GM19193 (cell line): Measurements from ENCODE around the gene EPC1.
A peak's percentile ranks its signal among the peaks of the same experiment; 100 is the strongest.

Experiments
- POLR2A ChIP-seq: IDR thresholded peaks from 4 replicates; pipeline ENCODE4 v1.6.1; 2011; ENCODE audit not compliant: insufficient read depth, insufficient read length; ENCODE audit errors: extremely low read depth

The EPC1 gene

DNA sequence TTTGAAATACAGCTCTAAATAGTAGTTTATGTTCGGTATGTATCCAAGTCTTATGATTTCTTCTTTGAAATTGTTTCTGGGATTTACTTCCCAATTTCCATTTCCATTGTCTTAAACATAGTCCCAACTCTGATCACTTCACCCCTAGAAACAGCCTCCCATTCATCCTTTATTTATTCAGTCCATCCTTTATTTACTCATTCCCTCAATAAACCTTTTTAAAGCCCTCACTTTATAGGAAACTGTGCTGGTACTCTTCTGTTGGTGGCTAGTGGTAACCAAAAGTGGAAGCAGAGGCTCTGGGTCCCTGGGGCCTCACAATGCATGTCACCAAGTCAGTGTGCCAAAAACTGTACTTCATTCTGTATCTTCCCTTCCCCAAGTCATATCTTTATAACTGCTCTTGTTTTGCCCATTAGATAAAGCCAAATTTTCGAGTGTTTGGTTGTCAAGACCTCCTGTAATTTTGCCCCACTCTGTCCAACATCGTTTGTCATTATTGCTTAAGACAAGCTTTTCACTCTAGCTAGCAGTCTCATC, 3.9 kb upstream of the EPC1 start:
- no peak for TF ChIP-seq POLR2A

DNA sequence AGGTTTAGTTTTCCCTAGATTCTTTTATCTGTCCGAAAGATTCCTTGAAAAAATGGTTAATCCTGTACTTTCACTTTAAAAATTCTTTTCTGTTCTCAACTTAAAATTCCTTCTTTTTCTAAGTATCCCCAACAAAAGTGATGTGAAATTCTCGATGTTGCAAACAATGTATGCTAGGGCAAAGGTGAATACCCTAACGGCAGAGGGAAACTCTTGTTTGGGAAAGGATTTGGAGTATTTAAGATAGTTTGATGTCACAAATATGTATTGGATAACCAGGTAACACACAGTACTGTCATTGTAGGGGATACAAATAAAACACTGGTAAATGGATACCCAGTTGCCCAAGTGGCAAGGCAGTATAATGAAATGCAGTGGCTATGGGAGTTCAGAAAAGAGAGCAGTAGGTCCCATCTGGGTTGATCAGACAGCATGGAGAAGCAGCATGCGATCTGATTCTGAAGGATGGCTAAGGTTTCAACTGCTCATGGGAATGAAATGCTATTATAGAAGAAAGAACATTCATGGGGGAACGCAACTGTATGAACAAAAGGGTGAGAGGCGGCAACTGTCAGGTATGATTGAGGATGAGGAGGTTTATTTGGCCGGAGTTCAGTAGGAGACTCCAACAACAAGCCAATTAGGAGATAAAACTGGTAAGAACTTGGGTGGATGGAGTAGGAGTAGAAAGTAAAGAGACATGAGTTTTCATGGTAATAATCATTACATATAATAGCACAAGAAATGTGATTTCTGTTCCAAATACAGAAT, 3.2 kb upstream of the EPC1 start:
- no peak for TF ChIP-seq POLR2A

DNA sequence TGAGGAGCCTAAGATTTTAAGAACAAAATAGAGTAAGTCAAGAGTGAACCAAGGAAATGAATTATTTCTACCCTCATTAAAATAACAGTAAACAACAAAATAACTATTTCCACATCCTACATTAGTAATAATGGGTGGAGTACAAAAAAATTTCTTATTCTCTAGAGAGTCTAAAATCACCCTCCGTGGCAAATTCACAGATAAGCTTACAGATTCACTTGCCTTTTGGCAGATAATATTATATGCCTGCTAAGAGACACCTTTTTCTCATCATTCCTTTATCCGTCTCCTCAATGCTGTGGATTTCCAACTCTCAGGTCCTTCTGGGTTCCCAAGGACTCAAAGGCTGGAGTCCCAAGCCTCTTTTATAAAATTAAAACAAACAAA, 2.2 kb upstream of the EPC1 start:
- TF ChIP-seq POLR2A = no peak

DNA sequence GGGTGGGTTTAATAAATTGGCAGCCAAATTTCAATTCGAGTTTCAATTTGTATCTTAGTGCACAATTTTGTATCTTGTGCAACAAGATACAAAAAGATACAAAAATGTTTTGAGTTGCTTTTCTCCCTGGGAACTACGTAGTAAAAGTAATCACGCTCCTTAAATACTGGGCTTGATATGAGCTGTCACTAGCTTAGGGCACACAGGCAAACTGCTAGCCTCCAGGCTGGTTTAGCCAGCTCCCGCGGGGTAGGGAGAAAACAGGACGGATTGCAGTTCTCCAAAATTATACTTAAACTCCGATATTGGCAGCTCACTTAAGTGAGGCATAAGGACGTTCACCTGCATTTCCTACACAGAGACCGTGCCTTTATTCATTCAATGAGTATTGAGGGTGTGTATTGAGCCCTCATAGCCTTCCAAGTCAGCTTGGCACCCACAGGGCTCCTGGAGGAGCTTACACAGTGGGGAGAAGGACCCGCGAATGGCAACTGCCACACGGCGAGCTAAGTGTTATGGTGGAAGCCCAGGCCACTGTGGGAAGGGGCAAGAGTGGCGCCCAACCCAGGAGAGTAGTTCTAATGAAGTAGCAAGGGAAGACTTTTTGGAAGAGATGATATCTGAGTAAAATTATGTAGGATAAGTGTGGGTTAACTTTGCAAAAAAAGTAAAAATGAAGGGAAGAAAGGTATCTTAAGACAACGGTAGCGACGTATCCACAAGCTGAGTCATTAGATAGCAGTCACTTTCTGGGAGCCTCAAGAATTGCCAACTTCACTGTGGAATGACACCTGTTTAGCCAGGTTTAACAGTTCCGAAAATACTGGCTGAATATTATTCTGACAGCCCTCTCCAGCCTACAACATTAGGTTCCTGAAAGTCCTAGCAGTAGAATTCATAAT, 1.6 kb upstream of the EPC1 start:
- no peak for TF ChIP-seq POLR2A

DNA sequence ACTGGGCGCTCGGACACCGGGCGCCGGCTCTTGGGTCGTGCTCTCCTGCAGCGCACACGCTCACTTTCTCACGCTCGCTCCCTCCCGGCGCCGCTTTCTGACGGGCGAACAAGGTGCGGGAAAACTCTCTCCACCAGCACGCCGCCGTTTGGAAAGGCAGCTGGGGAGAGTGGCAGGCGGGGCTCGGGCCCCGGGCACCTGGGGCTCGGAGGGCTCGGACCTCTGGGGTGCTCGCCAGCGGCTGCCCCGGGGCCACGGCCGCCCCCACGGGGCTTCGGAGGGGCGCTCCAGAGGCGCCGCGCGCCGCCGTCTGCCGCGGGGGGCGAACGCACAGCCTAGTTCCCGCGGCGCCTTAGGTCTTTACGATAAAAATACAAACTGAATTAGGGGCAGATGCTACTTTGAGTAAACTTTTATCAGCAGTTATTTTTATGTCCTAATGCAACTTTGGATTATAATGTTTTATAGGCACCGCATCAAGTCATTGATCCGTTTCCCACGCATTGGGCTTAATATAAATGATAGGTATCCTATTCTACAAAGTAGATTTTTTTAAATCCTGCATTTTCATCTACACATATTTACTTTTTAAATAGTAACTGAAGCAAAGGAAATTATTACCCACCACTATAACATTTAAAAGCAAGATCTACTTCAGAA, 535 bp upstream of the EPC1 start:
- TF ChIP-seq POLR2A = no peak

DNA sequence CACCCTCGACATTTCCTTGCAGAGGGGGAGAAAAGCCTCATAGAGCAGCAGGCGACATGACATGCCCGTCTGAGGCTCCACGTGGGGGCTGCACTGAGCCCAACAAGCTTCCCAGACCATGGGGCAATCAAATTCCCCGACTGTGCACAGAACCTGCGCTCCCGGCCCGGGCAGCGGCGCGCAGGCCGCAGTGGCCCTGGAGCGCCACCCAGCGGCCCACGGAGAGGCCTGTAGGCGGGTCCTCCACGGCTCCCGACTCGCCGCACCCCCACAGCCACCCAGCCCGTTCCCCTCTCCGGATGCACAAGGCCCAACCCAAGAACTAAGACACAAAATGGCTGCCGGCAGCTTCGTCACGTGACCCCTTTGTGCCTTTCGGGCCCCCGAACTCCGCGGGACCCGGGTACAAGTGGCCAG, 816 bp downstream of the EPC1 start:
- no peak for TF ChIP-seq POLR2A

DNA sequence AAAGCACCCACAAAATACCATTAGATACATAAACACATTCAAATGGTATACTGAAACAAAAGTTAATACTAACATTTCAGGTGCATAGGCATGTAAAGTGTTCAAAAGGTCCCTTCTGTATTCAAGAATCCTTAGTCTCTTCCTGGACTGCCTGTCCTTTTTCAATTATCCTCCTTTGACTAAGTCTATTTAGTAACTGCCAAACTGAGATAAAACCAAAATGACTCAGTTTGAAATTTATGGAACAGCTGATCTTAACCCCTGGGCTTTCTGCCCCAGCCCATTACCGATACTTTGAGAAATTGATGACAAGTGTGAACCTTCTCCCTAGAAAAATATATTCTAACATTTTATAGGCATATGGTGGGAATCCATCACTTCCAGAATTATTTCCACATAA, 5.4 kb downstream of the EPC1 start:
- no peak for TF ChIP-seq POLR2A

DNA sequence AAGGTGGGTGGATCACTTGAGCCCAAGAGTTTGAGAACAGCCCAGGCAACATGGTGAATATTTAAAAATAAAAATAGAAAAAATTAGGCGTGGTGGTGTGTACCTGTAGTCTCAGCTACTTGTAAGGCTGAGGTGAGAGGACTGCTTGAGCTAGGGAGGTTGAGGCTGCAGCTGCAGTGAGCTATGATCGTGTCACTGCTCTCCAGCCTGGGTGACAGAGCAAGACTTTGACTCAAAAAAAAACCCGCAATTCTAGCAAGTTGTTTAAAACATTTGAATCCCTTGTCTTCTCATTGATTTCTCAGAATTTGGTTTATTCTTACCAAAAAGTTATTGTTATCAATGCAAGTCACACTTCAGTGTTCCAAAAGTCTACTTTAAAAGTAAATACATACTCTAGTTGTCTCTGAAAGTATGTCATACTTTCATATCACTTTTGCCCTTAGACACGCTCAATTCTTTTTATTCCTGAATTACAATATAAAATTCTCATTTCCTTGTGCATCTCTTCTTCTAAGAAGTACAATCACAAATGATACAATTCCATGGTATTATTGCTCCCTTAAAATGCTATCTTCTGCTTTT, 6.3 kb downstream of the EPC1 start:
- no peak for TF ChIP-seq POLR2A

DNA sequence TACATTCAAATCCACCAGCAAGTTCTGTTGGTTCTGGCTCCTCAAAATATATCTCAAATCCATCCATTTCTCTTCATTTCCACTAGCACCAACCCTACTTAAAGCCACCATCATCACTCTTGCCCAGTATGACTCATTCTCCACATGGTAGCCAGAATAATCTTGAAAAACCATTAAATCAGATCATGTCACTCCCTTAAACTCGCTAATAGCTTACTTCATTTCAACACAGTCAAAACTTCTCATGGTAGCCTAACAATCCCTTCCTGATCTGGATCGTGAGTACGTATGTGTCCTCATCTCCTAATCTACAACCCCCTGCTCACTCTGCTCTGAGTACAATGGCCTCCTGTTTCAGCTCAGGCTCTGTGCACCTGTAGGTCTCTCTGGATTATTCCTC, 8.7 kb downstream of the EPC1 start:
- TF ChIP-seq POLR2A = no peak

DNA sequence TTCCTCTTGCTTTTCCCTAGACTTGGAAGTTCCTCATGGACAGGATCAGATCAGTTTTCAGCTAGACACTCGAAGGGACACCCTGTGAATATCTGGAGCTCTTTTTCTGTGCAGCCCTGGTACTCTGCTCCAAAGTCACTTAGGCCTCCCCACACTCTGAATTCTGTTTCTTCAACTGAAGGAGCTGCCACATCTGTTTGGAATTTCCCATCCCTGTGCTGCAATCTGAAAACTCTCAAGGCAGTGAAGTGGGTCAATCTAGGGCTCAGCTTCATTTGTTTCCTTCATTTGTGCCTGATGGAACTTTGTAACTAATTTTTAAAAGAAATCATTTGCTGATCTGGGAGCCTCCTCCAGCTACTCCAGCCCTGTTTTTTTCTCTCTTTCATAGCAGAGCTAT, 9.6 kb downstream of the EPC1 start:
- TF ChIP-seq POLR2A = no peak

DNA sequence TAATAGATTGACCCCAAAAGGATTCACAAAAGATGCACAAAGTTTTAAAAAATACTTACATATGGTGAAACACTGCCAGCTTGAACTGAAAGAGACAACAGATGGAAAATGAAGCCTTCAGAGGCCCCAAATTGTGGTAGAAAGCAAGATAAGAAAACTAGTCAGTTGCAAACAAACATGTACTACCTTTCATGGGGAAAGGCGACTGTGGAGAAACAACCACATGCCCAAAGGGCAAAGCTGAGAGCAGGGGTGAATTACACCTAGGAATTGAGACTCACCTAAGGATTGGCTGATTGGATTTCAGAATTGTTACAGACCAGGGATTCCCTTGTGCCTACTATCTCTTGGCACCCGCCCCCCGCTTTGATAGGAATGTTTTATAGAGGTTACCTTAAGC, 13.1 kb downstream of the EPC1 start:
- no peak for TF ChIP-seq POLR2A

DNA sequence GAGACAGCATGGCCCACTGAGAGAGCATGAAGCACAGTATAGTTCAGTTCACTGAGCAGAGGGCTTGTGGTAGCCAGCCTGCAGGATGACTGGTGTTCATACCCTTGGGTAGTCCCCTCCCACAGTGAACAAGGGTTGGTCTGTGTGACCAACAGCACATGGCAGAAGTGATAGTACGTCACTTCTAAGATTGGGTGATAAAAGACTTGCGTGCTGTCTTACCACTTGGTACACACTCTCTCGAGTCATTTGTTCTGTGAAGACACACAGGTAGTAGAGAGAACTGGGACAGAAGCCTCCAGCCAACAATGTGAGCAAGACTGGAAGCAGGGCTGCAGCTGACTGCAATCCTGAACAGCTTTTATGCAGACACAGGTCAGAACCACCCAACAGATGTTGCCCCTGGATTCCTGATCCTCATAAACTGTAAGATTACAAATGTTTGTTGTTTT, 14.6 kb downstream of the EPC1 start:
- TF ChIP-seq POLR2A = peak; percentile 76

DNA sequence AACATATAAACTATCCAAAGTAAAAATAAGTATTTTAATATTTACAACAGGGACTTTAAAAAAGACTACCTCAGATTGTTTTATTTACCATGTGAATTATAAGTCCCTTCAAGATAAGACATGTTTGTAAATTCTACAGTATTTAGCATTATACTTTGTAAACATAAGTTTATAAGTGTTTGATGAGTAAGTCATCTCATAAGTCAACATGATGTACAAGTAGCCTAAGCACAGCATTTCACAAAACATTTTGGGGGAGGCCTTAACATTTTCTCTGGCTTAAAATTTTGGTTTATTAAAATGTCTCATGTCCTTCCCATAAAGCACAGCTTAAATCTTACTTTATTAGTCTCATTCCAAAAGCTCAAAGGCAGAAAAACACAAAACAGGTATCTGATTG, 15.4 kb downstream of the EPC1 start:
- no peak for TF ChIP-seq POLR2A

DNA sequence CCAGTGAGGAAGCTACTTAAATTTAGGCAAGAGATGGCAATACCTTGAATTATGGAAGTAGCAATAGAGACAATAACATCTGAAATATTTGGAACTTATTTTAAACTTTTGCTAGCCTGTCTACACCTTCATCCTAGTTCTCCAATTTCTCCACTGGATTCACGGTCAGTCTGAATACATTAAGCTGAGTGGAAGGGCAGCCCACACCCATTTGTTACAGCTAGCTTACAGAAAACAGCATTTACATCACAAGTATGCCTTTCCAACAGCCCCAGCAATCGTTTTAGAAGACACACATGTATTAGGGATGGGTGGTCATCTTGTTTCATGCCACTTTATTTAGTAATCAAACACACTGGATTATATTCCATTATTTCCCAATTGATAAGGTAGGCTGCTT, 16.7 kb downstream of the EPC1 start:
- no peak for TF ChIP-seq POLR2A

DNA sequence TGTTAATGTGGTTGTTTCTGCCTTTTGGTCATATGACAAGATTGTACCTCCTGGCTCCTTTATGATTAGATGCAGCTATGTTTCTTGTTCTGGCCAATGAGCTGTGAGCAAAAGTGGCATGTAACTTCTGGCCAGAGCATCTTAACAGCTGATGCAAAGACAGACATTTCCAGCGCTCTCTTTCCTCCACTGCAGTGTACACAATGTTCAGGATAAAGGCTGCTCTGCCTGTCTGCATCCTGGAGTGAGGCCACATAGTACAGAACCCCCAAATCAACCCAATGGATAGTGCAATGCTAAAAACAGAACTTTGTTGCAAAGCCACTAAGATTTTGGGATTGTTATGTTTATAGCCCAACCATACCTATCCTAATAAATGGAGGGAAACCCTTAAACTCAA, 17.9 kb downstream of the EPC1 start:
- no peak for TF ChIP-seq POLR2A
